GM12878 (cell line): ENCODE data around the gene SCNN1B.

ENCODE experiments used
- BHLHE40 ChIP-seq, 2 experiments: fragments of 450-650 bp in 1 of 2; IDR thresholded peaks; 2 replicates each; pipeline ENCODE4 v1.6.1; 2011 to 2017; ENCODE audit warnings: low read depth in 2 of 2, borderline replicate concordance in 1 of 2, improper control_type of control experiment in 1 of 2, low read length in 1 of 2, mild to moderate bottlenecking in 1 of 2
- CTCF ChIP-seq, 3 experiments: IDR thresholded peaks in 2 of 3; conservative IDR thresholded peaks in 1 of 3; 2 replicates each; pipeline ENCODE4 v1.5.1; 2011; ENCODE audit warnings: low read depth in 3 of 3, low read length in 3 of 3, mild to moderate bottlenecking in 3 of 3, control low read depth in 2 of 3, moderate library complexity in 2 of 3, inconsistent platforms in 1 of 3, mixed read lengths in 1 of 3; ENCODE audit not compliant: control insufficient read depth in 2 of 3, insufficient read depth in 1 of 3; ENCODE audit errors: extremely low read depth in 1 of 3
- POLR2A ChIP-seq: IDR thresholded peaks from 2 replicates; pipeline ENCODE4 v1.6.1; 2011; ENCODE audit warnings: low read depth, mild to moderate bottlenecking, low read length
- POU2F2 ChIP-seq: IDR thresholded peaks from 3 replicates; pipeline ENCODE4 v1.6.1; 2011; ENCODE audit warnings: low read depth, mild to moderate bottlenecking, low read length, borderline replicate concordance
- TAF1 ChIP-seq: IDR thresholded peaks from 2 replicates; pipeline ENCODE4 v1.6.1; 2011; ENCODE audit warnings: mild to moderate bottlenecking, low read depth, low read length, borderline replicate concordance
- TCF3 ChIP-seq: IDR thresholded peaks from 2 replicates; pipeline ENCODE4 v1.6.1; 2012; ENCODE audit warnings: low read depth, mild to moderate bottlenecking, low read length, borderline replicate concordance; ENCODE audit not compliant: insufficient read depth
- ZNF274 ChIP-seq: IDR thresholded peaks from one replicate; pipeline ENCODE4 v1.8.0; 2011; ENCODE audit not compliant: insufficient read length, insufficient read depth
- ZNF592 ChIP-seq: fragments of 450-650 bp; IDR thresholded peaks from 2 replicates; pipeline ENCODE4 v1.6.1; 2017; ENCODE audit warnings: mild to moderate bottlenecking, moderate library complexity

- TF ChIP-seq CTCF (IDR thresholded peaks at IDR 0.05 in 2 of 3, conservative IDR thresholded peaks at IDR 0.05 in 1 of 3; ENCODE audit: control insufficient read depth in 2 of 3, extremely low read depth in 1 of 3, insufficient read depth in 1 of 3, low read depth in 3 of 3, low read length in 3 of 3) (no peak), TCF3 (peak; percentile 75), POU2F2 (0 out of 3 replicates have a peak, but pooled peaks have one; percentile 48), TAF1 (no peak), ZNF274 (no peak), BHLHE40 (IDR thresholded peaks at IDR 0.05; ENCODE audit: borderline replicate concordance in 1 of 2, low read depth in 2 of 2, low read length in 1 of 2) (peak; percentile 90 to 93), POLR2A (no peak), ZNF592 (no peak)
Observed at GRCh38 chr16:23334457-23334853, 32.4 kb downstream of the SCNN1B start.
